ENCODE results near the gene SERPINB5. TPM values are rescaled to one million over a fixed set of nuclear protein-coding genes. Genes with fewer than 3 reads are reported as not detected.

Gene SERPINB5
- total RNA-seq, 1 donor from 2014 or later, result not detected

DNA sequence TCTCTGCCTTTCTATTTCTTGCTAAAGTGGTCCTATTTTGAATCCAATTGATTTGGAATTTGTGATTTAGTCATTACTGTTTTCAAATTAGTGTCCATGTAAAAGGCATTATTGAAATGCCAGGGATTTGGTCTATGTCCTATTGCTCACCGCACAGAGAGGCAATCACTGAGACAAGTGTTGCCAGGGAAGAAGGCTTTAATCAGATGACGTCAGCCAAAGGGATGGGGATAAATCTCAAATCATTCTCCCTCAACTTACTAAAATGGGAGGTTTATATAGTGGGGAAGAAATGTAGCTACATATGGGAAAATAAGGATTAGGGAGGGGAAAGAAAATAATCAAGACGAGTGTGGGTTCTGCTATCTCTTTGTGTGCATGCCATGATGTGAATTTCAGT, 75.0 kb downstream of the SERPINB5 start:
- Mint-ChIP-seq H3K9me3 (ENCODE audit: unreplicated experiment) (no peaks in the 10 kb centered on the region), H3K4me3 (ENCODE audit: unreplicated experiment) (no peak overlapping the region), H3K27ac (ENCODE audit: unreplicated experiment) (no peak overlapping the region), H3K36me3 (ENCODE audit: low read depth, unreplicated experiment) (no peaks in the 10 kb centered on the region), H3K4me1 (ENCODE audit: unreplicated experiment) (peaks cover 5% of the 10 kb centered on the region), H3K27me3 (ENCODE audit: unreplicated experiment) (no peaks in the 10 kb centered on the region)
- no peak for DNase-seq (ENCODE audit: low spot score)
- TF ChIP-seq, protein P1, sequence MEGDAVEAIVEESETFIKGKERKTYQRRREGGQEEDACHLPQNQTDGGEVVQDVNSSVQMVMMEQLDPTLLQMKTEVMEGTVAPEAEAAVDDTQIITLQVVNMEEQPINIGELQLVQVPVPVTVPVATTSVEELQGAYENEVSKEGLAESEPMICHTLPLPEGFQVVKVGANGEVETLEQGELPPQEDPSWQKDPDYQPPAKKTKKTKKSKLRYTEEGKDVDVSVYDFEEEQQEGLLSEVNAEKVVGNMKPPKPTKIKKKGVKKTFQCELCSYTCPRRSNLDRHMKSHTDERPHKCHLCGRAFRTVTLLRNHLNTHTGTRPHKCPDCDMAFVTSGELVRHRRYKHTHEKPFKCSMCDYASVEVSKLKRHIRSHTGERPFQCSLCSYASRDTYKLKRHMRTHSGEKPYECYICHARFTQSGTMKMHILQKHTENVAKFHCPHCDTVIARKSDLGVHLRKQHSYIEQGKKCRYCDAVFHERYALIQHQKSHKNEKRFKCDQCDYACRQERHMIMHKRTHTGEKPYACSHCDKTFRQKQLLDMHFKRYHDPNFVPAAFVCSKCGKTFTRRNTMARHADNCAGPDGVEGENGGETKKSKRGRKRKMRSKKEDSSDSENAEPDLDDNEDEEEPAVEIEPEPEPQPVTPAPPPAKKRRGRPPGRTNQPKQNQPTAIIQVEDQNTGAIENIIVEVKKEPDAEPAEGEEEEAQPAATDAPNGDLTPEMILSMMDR (IDR thresholded peaks at IDR 0.05; ENCODE audit: unreplicated experiment), result no peak

DNA sequence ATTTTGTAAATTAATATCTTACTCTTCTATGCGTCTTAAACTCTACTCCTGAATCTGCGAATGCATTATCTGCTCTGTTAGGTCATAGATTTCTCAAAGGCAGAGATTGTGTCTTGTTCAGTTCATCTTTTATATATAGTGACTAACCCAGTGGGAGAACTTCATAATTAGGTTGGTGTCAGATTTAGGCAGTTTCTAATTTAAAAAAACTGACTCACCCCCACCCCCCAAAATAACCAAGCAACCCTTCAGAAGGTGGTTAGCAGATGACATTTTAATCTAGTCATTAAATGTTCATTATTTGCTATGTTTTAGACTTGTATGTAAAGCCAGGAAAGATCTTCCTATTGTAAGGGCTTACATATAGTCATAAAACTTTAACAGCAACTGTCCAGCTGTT, 75.8 kb downstream of the SERPINB5 start:
- no peak overlapping the region for H3K4me3 Mint-ChIP-seq (ENCODE audit: unreplicated experiment)
- DNase-seq (ENCODE audit: low spot score), result no peak
- H3K36me3 Mint-ChIP-seq (ENCODE audit: low read depth, unreplicated experiment), result no peaks in the 10 kb centered on the region
- no peak overlapping the region for H3K27ac Mint-ChIP-seq (ENCODE audit: unreplicated experiment)
- TF ChIP-seq, protein P1 (IDR thresholded peaks at IDR 0.05; ENCODE audit: unreplicated experiment), result no peak
- no peaks in the 10 kb centered on the region for H3K27me3 Mint-ChIP-seq (ENCODE audit: unreplicated experiment)
- no peaks in the 10 kb centered on the region for H3K9me3 Mint-ChIP-seq (ENCODE audit: unreplicated experiment)
- H3K4me1 Mint-ChIP-seq (ENCODE audit: unreplicated experiment), result peaks cover 5% of the 10 kb centered on the region

DNA sequence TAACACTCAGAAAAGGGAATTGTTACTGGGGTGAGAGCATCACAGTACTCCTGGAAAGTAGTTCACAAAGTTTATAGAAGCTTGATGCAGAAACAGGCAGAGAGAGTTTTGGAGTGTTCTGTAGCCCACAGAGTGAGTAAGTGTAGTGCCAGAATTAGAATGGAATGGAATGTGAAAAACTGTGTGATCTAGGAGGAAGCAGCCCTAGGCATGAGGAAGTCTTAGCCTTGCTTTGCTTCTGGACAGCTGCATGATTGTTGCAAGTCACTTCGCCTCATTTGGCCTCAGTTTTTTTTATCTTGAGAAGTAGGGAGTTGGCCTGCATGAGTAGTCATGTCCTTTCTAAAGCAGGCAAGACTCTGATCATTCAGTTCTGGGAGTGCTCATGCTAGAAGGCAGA, 76.3 kb downstream of the SERPINB5 start:
- H3K27ac Mint-ChIP-seq (ENCODE audit: unreplicated experiment), result no peak overlapping the region
- TF ChIP-seq, protein P1 (IDR thresholded peaks at IDR 0.05; ENCODE audit: unreplicated experiment), result no peak
- no peaks in the 10 kb centered on the region for H3K27me3 Mint-ChIP-seq (ENCODE audit: unreplicated experiment)
- H3K36me3 Mint-ChIP-seq (ENCODE audit: low read depth, unreplicated experiment), result no peaks in the 10 kb centered on the region
- DNase-seq (ENCODE audit: low spot score), result no peak
- no peak overlapping the region for H3K4me3 Mint-ChIP-seq (ENCODE audit: unreplicated experiment)
- H3K4me1 Mint-ChIP-seq (ENCODE audit: unreplicated experiment), result peaks cover 5% of the 10 kb centered on the region
- no peaks in the 10 kb centered on the region for H3K9me3 Mint-ChIP-seq (ENCODE audit: unreplicated experiment)

Other genes with a start within 250 kb of the SERPINB5 start
- 9.2 TPM for gene BCL2, start 157.2 kb upstream of the SERPINB5 start, total RNA-seq (ENCODE audit: unreplicated experiment)
- 23.9 TPM for gene KDSR, start 109.8 kb upstream of the SERPINB5 start, total RNA-seq (ENCODE audit: unreplicated experiment)
- gene VPS4B, start 54.5 kb upstream of the SERPINB5 start, total RNA-seq (ENCODE audit: unreplicated experiment), result 43.1 TPM
- not detected for gene SERPINB12, start 65.4 kb downstream of the SERPINB5 start, total RNA-seq (ENCODE audit: unreplicated experiment)
- not detected for gene SERPINB13, start 110.4 kb downstream of the SERPINB5 start, total RNA-seq (ENCODE audit: unreplicated experiment)
- gene SERPINB4, start 167.3 kb downstream of the SERPINB5 start, total RNA-seq (ENCODE audit: unreplicated experiment), result 0.41 TPM
- not detected for gene SERPINB3, start 184.9 kb downstream of the SERPINB5 start, total RNA-seq (ENCODE audit: unreplicated experiment)
- not detected for gene SERPINB11, start 226.0 kb downstream of the SERPINB5 start, total RNA-seq (ENCODE audit: unreplicated experiment)